ENCODE results near the gene XIRP2. TPM values are rescaled to one million over a fixed set of nuclear protein-coding genes. Genes with fewer than 3 reads are reported as not detected.

XIRP2 gene
- total and polyA plus RNA-seq, 2 of the 8 experiments (the other 6 are each of a cell fraction or from before 2014, with no cell fraction given): 0.11 TPM; not detected in 1

GRCh38 chr2:166961933-166962332 is 73.7 kb downstream of the XIRP2 start:
- no peak overlapping the region for H4K91ac ChIP-seq (replicated peaks; ENCODE audit: insufficient read length, low read length)
- no peaks in the 10 kb centered on the region for H3K23me2 ChIP-seq (ENCODE audit: low read depth, low read length)
- H3K23ac ChIP-seq (ENCODE audit: insufficient read length): no peak overlapping the region
- no peaks in the 10 kb centered on the region for H3K79me2 ChIP-seq (ENCODE audit: control insufficient read depth in 1 of 2, insufficient read depth in 2 of 2, low read length in 2 of 2)
- no peak overlapping the region for H3K4ac ChIP-seq (replicated peaks; ENCODE audit: insufficient read length, low read depth, low read length)
- DNase-seq (ENCODE audit: low read depth in 1 of 2, low spot score in 2 of 2) (no peak), FAIRE-seq (peak; percentile 39)
- H2AFZ ChIP-seq (ENCODE audit: low read length): no peak overlapping the region
- peaks cover 0 to 5% (median 4%) of the 10 kb centered on the region in 4 experiments; a peak in 3 of 7 replicates for H3K4me1 ChIP-seq (replicated peaks in 1 of 4; ENCODE audit: control insufficient read depth in 3 of 4, insufficient read depth in 4 of 4, low read length in 3 of 4)
- no peak for TF ChIP-seq CBX8 (IDR thresholded peaks at IDR 0.05; ENCODE audit: borderline replicate concordance, low read depth, low read length)
- TF ChIP-seq CTCF (IDR thresholded peaks at IDR 0.05; ENCODE audit: control extremely low read depth in 1 of 3, insufficient read depth in 1 of 3, low read depth in 1 of 3, low read length in 3 of 3): no peak
- TF ChIP-seq RAD21 (IDR thresholded peaks at IDR 0.05 in 1 of 2, conservative IDR thresholded peaks at IDR 0.05 in 1 of 2; ENCODE audit: low read depth in 2 of 2, low read length in 2 of 2): no peak
- no peak for TF ChIP-seq CBX5 (IDR thresholded peaks at IDR 0.05; ENCODE audit: low read depth, low read length)
- no peak for TF ChIP-seq EZH2 (IDR thresholded peaks at IDR 0.05; ENCODE audit: low read depth, low read length, severe bottlenecking)
- no peak for TF ChIP-seq YY1 (IDR thresholded peaks at IDR 0.05; ENCODE audit: low read depth, low read length)
- no peak for TF ChIP-seq TBP (IDR thresholded peaks at IDR 0.05; ENCODE audit: low read depth, low read length)
- no peak for TF ChIP-seq SRF (IDR thresholded peaks at IDR 0.05; ENCODE audit: low read depth, low read length)
- H4K8ac ChIP-seq (ENCODE audit: extremely low read depth, insufficient read depth, low read length): no peak overlapping the region
- H3K14ac ChIP-seq (ENCODE audit: insufficient read length): no peak overlapping the region
- no peak overlapping the region for H2BK15ac ChIP-seq (ENCODE audit: low read length)
- H3K4me3 ChIP-seq (ENCODE audit: extremely low read depth in 1 of 4, insufficient read depth in 2 of 4, low read depth in 3 of 4, low read length in 4 of 4): no peak overlapping the region
- no peaks in the 10 kb centered on the region for H3K9me3 ChIP-seq (ENCODE audit: insufficient read depth in 2 of 2, low read depth in 1 of 2, low read length in 1 of 2)
- 90% methylated on average over 1 of the region's 1 CpG; no CpG with 5 or more reads in 1 of the 2 experiments for WGBS, 2 experiments (ENCODE audit: extremely low coverage in 1 of 2, insufficient coverage in 1 of 2, insufficient read length in 1 of 2, insufficient replicate concordance in 2 of 2, low coverage in 1 of 2, low lambda C conversion rate in 2 of 2, missing lambda C conversion rate in 1 of 2)
- H3K56ac ChIP-seq (replicated peaks; ENCODE audit: insufficient read length, low read depth, low read length): no peak overlapping the region
- H4K20me1 ChIP-seq (replicated peaks in 1 of 2; ENCODE audit: control insufficient read depth in 1 of 2, insufficient read depth in 2 of 2, low read length in 2 of 2): no peaks in the 10 kb centered on the region
- no peak overlapping the region for H4K5ac ChIP-seq (ENCODE audit: insufficient read length, low read depth, low read length)
- no peak overlapping the region for H3K27ac ChIP-seq (ENCODE audit: low read depth, low read length)
- no peak overlapping the region for H3K4me2 ChIP-seq (ENCODE audit: insufficient read depth in 1 of 2, low read depth in 2 of 2, low read length in 2 of 2)
- no peaks in the 10 kb centered on the region for H3K27me3 ChIP-seq (replicated peaks in 1 of 4; ENCODE audit: control insufficient read depth in 3 of 4, extremely low read depth in 1 of 4, insufficient read depth in 3 of 4, low read length in 3 of 4)
- H2AK5ac ChIP-seq (ENCODE audit: low read depth, low read length): no peak overlapping the region
- H2BK12ac ChIP-seq (ENCODE audit: low read depth, low read length): no peak overlapping the region
- no peak overlapping the region for H2BK20ac ChIP-seq (ENCODE audit: low read length)
- H3K79me1 ChIP-seq (ENCODE audit: low read depth, low read length): no peaks in the 10 kb centered on the region
- no peak overlapping the region for H3K9ac ChIP-seq (replicated peaks in 1 of 4; ENCODE audit: extremely low read depth in 1 of 4, low read depth in 3 of 4, low read length in 3 of 4)
- ChIA-PET CTCF (ENCODE audit: partially characterized antibody) (no interaction called here), POLR2A (ENCODE audit: partially characterized antibody) (no interaction called here)
- no peak overlapping the region for H2BK5ac ChIP-seq (ENCODE audit: low read depth, low read length)
- no peak overlapping the region for H3K18ac ChIP-seq (ENCODE audit: extremely low read depth, low read length)
- H3K36me3 ChIP-seq (ENCODE audit: control insufficient read depth in 2 of 4, insufficient read depth in 4 of 4, low read length in 3 of 4): no peaks in the 10 kb centered on the region
- H2BK120ac ChIP-seq (replicated peaks; ENCODE audit: low read depth, low read length): no peak overlapping the region

Data from H1 (cell line).